Choroid plexus epithelial cell (primary cell): Measurements from ENCODE around the gene USF1.
A peak's percentile ranks its signal among the peaks of the same experiment; 100 is the strongest.

ENCODE experiments used
- DNase-seq: peaks from one replicate; pipeline ENCODE4 v3.0.0-alpha.2; 2010; ENCODE audit warnings: low read depth
- H3K4me3 ChIP-seq: 2 replicates; pipeline ENCODE4 v1.5.1; 2011; ENCODE audit warnings: low read depth, mild to moderate bottlenecking, control low read depth, low read length, moderate library complexity
- TF ChIP-seq, protein P1 (sequence below): conservative IDR thresholded peaks from 2 replicates; pipeline ENCODE4 v1.5.1; 2011; ENCODE audit warnings: low read depth, mild to moderate bottlenecking, control low read depth, inconsistent platforms, low read length, moderate library complexity

USF1 gene

DNA sequence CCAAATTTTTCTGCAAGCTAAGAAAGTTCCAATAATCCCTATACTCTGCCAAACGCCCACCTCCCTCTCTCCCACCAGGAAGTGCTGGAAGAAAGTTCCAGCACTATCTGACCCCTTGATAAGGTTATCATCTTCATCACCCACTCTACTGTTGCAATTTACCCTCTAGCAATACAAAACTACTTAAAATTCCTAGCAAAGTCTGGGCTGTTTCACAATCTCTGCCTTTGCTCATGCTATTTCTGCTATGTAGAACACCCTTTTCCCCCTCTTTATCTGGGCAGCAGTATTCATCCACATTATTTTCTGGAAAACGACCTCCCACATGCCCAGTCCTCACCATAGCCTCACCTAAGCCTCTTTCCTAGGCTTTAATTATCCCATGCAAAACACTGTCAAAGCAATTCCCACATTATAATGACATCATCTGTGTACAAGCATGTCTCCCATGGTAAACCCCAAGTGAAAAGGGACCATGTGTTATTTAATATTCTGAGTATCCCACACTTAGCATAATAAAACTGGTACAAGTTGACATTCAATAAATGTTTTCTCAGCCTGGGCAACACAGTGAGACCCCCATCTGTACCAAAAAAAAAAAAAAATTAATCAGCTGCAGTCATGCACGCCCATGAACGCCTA lies 36.8 kb downstream of the USF1 start:
- TF ChIP-seq, protein P1, sequence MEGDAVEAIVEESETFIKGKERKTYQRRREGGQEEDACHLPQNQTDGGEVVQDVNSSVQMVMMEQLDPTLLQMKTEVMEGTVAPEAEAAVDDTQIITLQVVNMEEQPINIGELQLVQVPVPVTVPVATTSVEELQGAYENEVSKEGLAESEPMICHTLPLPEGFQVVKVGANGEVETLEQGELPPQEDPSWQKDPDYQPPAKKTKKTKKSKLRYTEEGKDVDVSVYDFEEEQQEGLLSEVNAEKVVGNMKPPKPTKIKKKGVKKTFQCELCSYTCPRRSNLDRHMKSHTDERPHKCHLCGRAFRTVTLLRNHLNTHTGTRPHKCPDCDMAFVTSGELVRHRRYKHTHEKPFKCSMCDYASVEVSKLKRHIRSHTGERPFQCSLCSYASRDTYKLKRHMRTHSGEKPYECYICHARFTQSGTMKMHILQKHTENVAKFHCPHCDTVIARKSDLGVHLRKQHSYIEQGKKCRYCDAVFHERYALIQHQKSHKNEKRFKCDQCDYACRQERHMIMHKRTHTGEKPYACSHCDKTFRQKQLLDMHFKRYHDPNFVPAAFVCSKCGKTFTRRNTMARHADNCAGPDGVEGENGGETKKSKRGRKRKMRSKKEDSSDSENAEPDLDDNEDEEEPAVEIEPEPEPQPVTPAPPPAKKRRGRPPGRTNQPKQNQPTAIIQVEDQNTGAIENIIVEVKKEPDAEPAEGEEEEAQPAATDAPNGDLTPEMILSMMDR: no peak
- peak; percentile 48 for DNase-seq
- no peak overlapping the region for H3K4me3 ChIP-seq

DNA sequence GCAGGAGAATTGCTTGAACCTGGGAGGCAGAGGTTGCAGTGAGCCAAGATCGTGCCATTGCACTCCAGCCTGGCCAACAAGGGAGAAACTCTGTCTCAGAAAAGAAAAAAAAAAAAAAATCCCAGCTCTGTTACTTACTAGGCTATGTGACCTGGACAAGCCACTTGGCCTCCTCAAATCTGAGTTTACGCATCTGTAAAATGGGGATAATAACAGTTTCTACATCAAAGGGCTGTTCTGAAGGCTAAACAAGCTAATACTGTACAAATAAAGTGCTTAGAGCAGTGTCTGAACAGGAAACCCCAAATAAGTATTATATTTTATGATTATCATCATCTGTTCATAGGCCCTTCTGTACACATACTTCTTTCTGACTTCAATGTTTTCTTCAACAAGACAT lies 38.4 kb downstream of the USF1 start:
- H3K4me3 ChIP-seq: no peak overlapping the region
- TF ChIP-seq, protein P1: no peak
- DNase-seq: no peak

DNA sequence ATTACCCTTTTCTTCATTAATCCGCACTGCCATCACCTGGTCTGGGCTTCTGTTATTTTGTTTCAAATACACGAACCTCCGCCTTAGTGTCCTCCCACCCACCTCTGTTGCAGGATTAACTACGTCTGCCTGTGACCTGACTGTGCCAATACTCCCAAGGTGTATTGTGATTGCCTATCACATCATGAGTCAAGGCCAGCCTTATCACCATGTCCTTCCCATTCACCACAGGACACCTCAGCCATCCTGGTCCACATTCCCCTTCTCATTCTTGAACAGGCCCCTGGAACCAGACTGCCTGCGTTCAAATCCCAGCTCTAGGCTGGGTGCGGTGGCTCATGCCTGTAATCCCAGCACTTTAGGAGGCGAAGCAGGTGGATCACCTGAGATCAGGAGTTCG lies 39.2 kb downstream of the USF1 start:
- no peak for DNase-seq
- TF ChIP-seq, protein P1: no peak
- H3K4me3 ChIP-seq: no peak overlapping the region

DNA sequence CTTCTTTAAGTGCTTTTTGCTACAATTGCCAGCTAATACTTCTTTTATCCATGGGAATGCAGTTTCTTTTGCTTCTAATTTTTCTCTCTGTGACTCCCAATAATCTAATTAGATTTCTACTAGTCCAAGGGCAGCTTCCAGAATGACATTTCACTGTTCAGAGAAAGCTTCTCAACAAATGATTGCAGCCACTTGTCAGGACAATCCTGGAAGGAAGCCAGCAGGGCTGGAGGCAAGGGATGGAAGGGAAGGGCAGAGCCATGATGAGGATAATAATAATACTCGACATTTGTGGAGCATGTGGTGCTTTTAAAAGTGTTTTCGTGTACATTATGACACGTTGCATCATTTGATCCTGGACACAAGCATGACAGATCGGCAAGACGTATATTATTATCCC lies 44.3 kb downstream of the USF1 start:
- no peak for DNase-seq
- TF ChIP-seq, protein P1: no peak
- no peak overlapping the region for H3K4me3 ChIP-seq

DNA sequence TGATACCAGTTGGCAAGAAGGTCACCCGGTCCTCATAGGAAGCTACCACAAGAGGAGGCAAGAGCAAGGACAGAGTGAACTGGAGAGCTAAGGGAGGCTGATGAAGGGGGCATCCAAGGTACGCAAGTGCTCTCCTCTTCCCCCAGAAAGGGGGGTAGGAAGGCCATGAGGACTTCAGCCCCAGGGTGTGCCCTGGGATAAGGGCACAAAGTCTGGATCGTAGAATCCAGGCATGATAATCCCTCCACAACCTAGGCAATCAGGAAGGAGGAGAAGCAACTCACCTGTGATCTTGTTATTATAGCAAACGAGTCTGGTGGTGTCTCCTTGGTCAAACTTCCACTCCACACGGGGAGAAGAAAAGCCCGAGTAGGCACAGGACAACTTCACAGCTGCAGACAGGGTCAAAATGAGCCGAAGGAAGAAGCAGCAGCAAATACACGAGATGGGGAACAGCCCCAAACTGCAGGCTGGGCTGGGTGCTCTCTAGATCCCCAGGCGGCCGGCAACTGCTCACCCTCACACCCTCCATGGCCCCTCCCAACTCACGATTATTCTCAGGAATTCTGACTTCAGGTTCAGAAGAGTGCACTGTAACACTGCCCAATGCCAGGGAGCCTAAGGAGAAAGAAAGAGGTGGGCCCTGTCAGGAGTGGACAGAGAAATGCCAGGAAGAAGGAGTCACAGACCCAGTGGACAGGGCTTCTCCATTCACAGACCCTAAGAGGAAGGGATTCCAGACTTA lies 44.9 kb downstream of the USF1 start:
- no peak for DNase-seq
- H3K4me3 ChIP-seq: no peak overlapping the region
- TF ChIP-seq, protein P1: no peak

DNA sequence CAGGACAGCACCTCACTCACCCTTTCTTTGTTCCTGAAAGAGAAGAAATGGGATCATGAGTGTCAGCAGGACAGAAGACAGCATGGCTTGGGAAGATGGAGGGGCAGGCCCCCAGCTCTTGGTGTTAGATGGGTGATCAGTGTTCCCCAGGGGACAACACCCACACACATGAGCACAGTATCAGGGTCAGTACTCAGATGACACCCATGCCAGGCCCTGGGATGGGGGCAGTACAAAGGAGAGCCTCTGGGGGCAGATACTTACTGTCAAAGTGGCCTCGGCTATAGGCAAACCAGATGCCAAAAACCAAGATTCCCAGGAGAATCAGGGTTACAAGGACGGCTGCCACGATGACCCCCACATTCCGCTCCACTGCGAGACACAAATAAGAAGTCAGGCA lies 46.4 kb downstream of the USF1 start:
- DNase-seq: no peak
- no peak overlapping the region for H3K4me3 ChIP-seq
- TF ChIP-seq, protein P1: no peak
